Measurements from ENCODE around the gene TANGO6.
A peak's percentile ranks its signal among the peaks of the same experiment; 100 is the strongest.

TANGO6 gene

DNA sequence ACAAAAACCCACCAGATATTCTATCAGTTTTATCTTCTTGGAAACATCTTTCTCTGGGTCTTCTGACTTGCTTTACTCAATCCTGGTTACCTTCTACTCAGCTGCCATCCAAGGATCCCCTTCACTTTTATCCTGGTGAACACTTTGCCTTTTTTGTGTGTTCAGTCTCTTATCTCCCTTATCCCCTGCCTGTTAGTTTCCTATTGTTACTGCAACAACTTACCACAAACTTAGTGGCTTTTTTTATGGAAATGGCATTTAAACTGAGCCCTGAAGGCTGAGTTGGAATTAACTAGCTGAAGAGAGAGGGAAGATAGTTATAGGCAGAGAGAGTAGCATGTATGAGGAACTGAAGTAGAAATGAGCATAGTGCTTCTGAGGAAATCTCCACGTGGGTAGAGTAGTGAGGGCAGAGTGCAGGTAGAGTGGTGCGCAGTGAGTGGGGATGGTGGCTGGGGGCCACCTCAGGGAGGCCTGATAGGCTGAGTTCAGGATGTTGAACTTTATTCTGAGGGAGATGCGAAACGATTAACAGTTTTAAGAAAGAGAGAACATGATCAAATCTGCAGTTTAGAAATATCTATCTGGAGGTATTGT lies 26.3 kb downstream of the TANGO6 start:
- DNase-seq: no peak

DNA sequence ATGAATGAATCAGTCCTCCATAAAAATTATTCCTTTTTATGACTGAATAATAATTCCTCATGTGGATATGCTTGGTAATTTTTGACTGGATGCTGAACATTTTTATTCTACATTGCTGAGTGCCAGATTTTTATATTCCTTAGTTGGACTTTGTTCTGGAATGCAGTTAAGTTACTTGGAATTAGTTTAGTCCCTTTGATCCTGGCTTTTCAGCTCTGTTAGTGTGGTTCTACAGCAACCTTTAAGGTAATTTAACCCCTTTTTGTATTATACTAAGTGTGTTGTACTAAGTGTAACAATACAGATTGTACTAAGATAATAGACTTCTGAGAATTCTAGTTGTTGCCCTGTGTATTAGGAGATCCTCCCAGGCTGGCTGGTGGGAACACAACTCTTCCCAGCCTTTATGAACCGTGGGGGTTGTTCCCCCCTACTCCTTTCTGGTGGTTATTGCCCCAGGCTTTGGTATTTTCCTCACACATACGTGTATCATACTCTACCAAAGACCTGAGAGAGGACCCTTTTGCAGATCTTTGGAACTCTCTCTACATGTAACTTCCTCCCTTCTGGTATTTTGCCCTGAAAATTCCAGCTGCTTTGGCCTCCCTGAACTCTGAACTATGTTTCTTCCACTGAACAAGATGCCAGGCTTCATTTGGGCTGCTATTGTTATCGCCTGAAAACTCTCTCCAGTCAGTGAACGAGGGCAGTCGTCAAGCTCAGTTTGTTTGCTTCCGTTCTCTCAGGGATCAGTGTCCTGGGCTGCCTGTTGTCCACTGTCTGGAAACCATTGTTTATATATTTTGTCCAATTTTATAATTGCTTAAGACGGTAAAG lies 30.5 kb downstream of the TANGO6 start:
- no peak for DNase-seq

DNA sequence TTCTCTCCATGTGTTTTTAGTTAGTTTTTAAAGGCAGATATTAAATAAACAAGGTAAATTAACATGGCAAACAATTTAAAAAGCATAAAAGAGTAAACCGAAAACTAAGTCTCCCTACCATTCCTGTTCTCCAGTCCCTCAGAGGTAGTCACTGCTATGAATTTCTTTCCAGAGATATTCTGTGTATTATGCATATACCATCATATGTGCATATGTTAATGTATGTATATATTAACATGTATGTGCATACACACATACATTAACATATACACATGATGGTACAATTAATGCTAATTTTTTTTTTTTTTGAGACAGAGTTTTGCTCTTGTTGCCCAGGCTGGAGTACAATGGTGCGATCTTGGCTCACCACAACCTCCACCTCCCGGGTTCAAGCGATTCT lies 32.5 kb downstream of the TANGO6 start:
- no peak for DNase-seq

DNA sequence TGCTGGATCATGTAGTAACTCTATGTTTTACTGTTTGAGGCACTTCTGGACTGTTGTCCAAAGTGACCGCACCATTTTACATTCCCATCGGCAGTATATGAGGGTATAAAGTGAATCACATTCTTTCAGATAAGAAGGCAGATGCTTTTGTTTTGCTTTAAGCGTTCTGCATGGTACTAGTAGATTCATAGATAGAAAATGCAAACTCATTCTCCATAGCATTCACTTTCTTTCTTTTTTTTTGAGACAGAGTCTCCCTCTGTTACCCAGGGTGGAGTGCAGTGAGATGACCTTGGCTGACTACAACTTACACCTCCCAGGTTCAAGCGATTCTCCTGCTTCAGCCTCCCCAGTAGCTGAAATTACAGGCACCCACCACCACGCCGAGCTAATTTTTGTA lies 40.4 kb downstream of the TANGO6 start:
- DNase-seq: no peak

DNA sequence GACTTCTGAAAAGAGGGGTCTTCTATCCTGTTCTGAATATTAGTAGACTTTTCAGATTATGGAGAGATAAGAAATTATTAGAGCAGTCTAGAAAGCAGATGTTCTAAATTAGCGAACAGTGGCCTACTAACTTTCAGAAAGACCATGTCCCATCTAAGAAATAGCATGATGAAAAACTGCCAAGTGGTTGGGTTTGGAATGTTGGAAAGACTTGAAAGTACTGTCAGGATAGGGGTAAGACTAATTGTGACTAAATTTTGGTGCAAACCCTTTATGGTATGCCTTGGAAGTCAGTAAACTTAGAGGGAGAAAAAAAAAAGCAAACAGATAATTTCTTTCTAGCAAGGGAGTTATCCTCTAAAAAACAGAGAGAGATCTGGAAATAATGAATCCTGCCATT lies 41.1 kb downstream of the TANGO6 start:
- DNase-seq: peak; percentile 52

DNA sequence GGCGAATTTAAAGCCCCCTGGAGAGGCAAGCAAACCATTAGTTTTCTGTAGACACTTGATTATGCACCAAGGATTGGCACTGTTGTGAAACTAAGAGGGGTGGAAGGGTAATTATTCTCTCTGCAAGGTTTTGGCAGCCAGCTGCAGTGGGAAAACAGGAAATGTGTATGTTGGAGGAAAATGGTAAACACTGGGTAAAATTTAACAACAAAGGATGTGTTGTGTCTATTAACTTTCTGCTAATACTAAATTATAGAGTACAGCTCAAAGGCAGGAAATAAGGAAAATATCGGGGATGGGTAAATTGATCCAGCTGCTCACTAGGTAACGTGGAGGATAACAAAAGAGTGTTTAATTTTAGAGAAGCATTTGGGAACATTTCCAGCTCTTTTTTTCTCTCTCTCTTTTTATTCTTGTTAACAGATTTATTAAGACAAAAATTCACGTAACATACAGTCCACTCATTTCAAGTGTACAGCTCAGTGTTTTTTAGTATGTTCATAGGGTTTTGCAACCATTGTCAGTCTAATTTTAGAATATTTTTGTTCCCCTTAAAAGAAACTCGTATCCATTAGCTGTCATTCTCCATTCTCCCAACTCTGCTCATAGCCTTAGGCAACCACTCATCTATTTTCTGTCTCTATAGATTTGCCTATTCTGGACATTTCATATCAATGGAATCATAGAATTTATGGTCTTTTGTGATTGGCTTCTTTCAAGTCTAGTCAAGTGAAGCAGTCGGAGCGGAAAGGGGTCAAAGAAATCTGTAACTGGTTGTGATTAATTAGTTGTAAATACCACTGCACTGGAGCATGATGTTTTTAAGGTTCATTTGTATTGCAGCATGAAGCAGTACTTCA lies 41.8 kb downstream of the TANGO6 start:
- peak; percentile 92 for DNase-seq

DNA sequence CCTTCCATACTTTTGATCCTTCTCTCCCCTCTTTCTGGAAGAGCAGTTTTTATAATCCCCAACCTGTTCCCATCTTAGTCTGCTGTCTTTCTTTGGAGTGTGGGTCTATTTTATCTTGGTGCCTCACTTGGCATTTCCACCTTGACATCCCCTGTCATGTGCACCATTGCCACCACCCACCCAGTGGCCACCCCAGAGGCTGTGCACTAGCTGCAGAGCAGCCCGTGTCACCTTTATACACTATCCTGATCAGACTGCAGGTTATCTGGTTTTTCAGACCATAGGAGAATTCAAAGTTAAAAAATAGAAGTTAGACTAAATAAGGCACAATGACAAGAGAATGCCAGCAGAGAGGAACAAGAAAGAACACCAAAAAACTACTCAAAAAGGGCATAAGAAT lies 43.8 kb downstream of the TANGO6 start:
- no peak for DNase-seq

DNA sequence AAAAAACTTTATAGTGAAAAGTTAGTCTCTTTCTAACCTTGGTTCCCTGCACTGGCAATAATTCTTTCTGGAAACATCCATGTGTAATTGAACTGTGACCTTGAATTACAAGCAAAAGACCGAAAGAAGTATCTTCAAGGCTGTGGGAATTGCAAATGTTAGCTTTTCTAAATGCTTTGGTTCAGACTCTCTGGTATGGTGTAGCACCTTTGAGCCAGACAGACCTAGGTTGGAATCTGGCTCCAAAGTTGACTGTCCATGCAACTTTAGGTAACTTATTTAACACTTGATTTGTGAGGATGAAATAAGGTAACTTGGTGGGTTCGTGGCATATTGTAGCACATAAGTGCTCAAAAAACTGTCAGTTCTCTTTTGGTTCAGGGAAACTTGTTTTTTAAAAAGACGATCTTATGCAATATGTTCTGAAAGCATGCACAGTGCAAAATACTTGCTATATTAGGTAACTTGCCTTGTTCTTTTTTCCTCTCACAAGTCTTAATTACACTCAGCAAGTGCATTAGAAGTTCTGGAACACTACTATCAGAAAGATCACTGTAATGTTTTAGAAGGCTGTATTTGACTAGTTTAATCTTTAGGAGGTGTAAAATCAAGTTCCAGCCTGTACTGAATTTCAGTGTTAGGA lies 46.3 kb downstream of the TANGO6 start:
- DNase-seq: no peak

DNA sequence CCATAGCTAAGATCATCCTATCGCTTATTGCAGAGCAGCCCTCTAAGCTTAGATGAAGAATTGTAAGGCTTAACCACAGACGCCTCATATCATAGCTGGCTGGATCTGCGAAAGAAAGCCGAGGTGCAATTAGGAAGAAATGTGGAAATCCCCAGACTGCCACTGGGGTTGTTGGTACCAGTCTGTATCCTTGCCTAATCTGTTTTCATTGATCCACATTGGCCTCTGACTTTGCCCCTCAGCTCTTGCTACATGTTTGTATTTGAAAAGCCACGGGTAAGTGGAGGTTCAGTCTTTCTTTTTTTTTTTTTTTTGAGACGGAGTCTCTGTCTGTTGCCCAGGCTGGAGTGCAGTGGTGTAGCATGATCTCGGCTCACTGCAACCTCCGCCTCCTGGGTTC lies 48.9 kb downstream of the TANGO6 start:
- no peak for DNase-seq

DNA sequence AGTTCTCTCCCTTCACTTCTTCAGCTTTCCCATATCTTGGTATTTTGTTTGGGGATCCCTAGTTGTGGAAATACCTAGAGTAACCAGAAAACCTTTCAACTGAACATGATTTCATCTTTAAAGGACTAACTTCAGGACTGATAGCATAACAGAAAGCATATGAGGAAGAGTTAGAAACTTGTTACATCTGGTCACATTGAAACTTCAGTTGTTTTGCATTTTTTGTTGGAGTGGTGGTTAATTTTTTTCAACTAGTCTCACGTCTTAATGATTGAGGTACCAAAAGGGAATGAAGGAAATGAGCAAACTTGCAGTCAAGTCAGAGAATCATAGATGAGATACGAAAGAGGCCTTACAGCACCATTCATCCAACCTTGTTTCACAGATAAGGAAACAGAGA lies 49.6 kb downstream of the TANGO6 start:
- DNase-seq: no peak

DNA sequence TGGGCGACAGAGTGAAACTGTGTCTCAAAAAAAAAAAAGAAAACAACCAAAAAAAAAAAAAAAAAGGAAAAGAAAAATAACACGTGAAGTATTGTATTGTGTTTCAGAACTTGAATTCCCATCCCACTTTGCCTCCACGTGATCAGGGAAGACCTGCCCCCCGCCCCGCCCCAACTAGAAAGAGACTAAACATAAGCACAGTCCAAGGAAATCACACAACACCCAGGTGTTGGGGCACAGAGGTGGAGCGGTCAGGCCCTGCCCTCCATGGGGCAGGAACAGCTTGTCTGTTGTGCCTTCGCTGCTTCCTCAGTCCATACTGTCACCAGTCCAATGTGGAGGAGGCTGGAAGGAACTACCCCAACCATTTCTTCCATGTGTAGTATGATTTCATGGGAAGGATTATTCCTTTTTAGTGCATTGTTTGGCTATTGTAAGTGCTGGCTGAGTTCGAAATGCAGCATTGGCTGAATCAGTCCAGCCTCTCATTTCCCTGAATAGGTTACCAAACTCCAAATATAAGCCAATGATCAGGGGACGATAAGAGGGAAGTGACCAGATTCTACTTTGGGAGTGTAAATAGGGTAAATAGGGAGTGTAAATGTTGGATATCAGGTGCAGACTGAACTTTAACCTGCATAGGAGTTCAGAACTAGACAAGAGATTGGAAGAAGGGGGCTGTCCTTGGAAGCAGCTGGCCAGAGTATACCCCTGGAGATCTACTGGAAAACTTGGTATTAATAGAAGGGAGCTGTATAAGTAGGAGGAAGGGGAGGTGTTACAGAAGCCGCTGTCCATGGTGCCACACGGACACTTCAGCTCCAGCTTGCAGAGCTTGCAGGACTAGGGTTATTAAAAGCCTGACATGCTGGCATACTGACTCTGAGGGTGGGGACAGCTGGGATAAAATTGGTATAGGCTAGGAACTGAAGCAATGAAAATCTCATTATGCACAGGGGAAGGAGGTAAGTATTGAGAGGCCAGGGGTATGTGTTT lies 50.7 kb downstream of the TANGO6 start:
- no peak for DNase-seq

DNA sequence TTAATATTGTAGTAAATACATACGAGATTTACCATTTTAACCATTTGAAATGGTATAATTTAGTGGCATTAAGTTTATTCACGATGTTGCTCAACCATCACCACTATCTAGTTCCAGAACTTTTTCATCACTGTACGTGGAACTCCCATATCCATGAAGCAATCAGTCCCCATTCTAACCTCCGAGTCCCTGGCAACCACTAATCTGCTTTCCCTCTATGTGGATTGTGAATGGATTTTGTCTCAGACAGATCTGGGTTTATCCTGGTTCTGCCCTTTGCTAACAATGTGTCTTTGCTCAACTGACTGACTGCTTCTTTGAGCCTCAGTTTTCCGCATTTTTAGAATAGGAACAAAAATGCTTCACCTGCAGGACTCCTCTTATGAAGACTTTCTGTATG lies 51.4 kb downstream of the TANGO6 start:
- DNase-seq: no peak

DNA sequence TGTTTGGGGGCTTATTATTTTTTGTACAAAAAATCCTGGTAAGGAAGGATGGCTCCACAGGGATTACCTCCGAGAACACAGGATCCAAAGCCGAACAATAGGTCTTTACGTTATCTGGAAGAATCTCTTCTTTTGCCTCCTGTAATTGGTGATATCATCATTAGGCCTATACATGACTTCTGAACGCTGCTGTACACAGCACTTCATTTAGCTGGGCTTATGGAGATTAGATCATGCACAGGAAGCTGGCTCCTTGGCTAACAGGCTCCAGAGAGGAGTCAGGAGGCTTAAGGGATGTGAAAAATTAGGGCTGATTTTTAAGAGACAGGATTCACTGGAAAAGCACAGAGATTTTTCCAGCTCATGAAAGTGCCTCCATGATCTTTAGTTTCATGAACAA lies 54.7 kb downstream of the TANGO6 start:
- DNase-seq: no peak

DNA sequence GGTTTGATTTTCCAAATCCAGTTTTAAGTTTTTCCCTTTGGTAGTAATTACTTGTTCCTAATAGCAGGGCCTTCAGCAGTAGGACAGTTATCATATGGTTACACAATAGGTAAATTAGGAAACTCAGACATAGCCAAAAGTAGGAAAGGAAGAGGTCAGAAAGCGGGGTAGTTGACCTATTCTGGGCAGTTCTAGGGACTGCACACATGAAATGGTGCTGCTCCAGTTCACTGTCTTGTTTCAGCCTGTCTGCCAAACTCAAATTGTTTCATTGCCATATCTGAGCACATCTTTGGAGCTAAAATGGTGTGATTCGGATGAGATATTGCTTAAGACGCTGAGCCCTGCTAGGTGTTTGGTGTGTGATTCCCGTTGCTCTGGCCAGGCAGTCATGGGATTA lies 56.7 kb downstream of the TANGO6 start:
- no peak for DNase-seq

DNA sequence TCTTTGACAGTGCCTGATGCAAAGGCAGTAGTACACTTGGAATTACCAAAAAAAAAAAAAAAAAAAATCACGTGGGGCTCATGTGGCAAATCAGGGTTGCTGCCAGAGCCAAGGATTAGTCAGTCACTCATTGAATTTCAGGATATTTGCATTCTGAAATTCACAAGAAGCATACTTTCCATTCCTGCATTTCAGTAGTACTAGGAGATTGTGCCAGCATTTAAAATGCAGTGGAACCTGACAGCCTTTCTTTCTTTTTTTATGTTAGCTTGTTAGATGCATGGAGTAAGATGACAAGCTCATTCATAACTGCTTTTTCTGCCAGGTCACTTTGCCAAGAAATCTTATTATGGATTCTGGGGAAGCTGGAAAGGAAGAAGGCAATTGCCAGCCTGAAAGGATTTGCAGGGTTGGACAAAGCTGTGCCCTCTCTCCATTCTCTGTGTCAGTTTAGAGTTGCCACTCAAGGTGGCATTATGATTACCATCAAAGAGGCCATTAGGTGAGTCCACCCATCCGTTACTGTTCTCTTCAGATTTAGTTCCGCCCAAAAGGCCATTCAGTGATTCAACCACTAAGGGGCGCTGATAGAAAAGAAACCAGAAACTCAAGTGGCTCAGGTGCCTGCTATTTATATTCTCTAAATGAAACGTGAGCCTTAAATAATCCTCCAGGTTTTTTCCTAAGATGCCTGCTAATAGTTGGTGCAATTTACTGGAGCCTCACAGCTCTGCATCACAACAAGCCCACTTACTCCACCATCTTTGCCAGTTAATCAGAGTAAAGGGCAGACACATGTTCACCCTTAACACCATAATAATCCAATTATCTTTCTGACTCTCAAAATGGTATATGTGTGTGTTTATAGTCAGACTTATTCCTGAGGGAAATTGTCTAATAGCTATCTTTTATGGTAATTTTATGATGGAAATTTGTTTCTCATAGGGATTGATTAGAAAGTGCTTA lies 59.0 kb downstream of the TANGO6 start:
- DNase-seq: peak; percentile 88

DNA sequence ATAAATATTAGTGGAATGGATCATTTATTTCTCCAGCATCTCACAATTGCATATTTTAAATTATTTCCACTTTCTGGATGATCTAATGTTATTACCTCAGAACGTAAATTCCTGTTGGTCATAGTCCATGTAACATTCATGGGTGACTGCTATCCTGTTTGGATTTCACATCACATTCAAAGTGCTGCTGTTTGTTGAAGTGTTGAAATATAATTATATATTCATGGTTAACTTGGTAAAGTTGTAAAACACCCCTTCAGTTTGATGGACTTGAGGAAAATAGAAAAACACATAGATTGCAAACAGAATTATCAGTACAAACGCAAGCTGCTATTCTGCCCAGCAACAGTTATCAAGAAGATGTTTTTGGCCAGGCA lies 59.6 kb downstream of the TANGO6 start:
- DNase-seq: no peak

DNA sequence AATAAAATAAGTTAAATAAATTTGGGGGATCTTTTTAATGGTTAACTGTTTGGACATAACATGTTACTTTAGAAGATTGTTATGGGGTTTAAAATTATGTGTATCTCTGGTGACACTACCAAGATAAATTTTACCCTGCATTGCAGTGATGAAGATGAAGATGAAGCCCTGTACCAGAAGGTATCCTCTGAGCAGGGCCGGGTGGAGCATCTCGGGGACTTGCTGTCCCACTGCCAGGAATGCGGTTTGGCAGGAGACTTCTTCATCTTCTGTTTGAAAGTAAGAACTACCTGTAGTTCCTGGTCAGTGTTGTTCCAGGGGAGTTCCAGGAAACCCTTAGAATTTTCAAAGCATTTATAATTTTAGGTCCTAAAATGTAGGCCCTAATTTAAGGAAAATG lies 64.0 kb downstream of the TANGO6 start:
- DNase-seq: no peak

DNA sequence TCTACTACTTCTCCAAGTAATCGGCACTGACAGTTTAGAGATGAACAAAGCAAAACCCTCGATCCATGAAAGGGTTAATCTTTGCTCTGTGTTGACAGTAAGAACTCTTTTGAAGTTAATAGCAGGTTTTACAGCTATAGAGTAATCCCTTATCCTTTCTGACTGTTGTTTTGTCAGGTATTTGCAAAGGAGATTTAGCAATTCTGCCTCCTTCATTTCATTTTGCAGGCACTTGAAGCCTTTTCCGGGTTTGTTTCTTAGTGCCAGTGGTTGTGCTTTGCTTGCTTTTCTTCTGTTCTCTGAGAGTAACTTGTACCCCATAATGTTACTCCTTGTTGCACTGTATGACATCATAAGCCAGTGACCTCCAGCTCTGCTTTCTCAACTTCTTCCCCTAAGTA lies 64.5 kb downstream of the TANGO6 start:
- no peak for DNase-seq

DNA sequence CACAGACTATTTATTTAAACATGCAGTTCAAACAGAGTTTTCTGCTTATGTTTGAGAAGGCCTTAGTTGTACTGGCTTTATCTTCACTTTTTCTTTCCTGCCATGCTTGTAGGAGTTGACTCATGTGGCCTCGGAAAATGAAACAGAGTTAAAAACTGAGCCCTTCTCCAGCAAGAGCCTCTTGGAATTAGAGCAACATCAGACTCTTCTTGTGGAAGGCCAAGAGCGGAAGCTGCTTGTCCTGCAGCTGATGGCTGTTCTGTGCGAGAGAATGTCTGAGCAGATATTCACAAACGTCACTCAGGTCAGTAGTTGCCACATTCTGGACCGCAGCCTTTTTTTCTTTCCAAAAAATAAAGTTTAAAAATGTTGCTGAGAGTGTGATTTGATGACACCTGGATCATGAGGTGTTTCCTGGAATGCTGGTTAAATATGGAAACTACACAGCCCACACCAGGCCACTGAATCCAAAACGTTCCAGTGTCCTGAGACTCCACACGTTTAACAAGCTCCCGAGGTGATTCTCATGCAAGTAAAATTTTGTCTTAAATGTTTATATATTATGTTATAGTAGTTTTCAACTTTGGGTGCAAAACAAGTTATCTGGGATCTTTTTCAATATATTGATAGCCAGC lies 65.9 kb downstream of the TANGO6 start:
- DNase-seq: no peak

DNA sequence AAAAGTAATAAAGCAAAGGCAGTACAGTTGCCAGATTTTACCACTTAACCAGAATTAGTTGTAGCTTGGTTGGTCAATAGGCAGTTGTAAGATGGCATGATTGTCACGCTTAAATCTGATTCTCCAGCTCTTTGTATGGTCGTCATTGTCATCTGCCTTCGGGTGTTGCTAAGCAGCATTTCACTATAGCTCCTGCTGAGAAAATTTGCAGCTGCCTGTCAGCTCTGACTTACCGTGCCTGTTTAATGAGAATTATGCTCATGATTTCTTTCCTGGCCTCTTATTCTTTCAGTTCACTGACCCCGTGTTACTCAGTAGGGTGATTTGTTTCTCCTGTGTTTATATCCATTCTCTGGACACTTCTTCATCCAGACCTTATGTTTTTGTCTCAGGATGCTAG lies 66.7 kb downstream of the TANGO6 start:
- peak; percentile 73 for DNase-seq

Measured in NCI-H1092 treated with DMSO at 0.1 percent for 48 hours (cell line).